H54 (cell line): Measurements from ENCODE around the gene SRGAP1.
"Not testable (repeated sequence)": the region's sequence is repeated elsewhere in the genome, so short reads cannot be mapped to it uniquely, and the experiment has no call there.

ENCODE experiments used
- DNase-seq: peaks from one replicate; pipeline ENCODE4 v3.0.0; 2011; ENCODE audit warnings: low spot score, mixed read lengths; ENCODE audit not compliant: insufficient read length
- FAIRE-seq: peaks from 3 replicates; lab custom pipeline; 2011; peaks lifted over from hg19 to GRCh38; lab: Jason Lieb, UNC
- POLR2A ChIP-seq: IDR thresholded peaks from 2 replicates; pipeline ENCODE4 v1.6.1; 2011; ENCODE audit warnings: low read depth, mild to moderate bottlenecking, low read length

Gene SRGAP1

GRCh38 chr12:63820427-63820826 lies 24.1 kb upstream of the SRGAP1 start:
- DNase-seq: no peak
- TF ChIP-seq POLR2A: no peak
- FAIRE-seq: no peak

GRCh38 chr12:63821781-63822251 lies 22.7 kb upstream of the SRGAP1 start:
- no peak for TF ChIP-seq POLR2A
- DNase-seq: no peak
- FAIRE-seq: no peak

- no peak for TF ChIP-seq POLR2A
- no peak for DNase-seq
- FAIRE-seq: no peak
Measured at GRCh38 chr12:63822352-63822751, 22.1 kb upstream of the SRGAP1 start.

- DNase-seq (no peak), FAIRE-seq (no peak)
- TF ChIP-seq POLR2A: no peak
Measured at GRCh38 chr12:63823040-63823439, 21.5 kb upstream of the SRGAP1 start.

GRCh38 chr12:63826006-63826585 lies 18.4 kb upstream of the SRGAP1 start:
- FAIRE-seq: peak; percentile 58
- no peak for TF ChIP-seq POLR2A
- peak; percentile 34 for DNase-seq

- FAIRE-seq (no peak), DNase-seq (no peak)
- no peak for TF ChIP-seq POLR2A
Measured at GRCh38 chr12:63828867-63829266, 15.6 kb upstream of the SRGAP1 start.

- FAIRE-seq: no peak
- DNase-seq: no peak
- TF ChIP-seq POLR2A: no peak
Measured at GRCh38 chr12:63836046-63836445, 8.5 kb upstream of the SRGAP1 start.

- DNase-seq (no peak), FAIRE-seq (no peak)
- TF ChIP-seq POLR2A: no peak
Measured at GRCh38 chr12:63836936-63837335, 7.6 kb upstream of the SRGAP1 start.

GRCh38 chr12:63838411-63838810 lies 6.1 kb upstream of the SRGAP1 start:
- no peak for DNase-seq
- TF ChIP-seq POLR2A: no peak
- no peak for FAIRE-seq

- FAIRE-seq (no peak), DNase-seq (no peak)
- TF ChIP-seq POLR2A: no peak
Measured at GRCh38 chr12:63841011-63841410, 3.5 kb upstream of the SRGAP1 start.

GRCh38 chr12:63841571-63841970 lies 2.9 kb upstream of the SRGAP1 start:
- FAIRE-seq (no peak), DNase-seq (no peak)

GRCh38 chr12:63842750-63843149 lies 1.8 kb upstream of the SRGAP1 start:
- DNase-seq, FAIRE-seq: not testable (repeated sequence)

More at GRCh38 chr12:63841571-63841970, 2.9 kb upstream of the SRGAP1 start:
- TF ChIP-seq POLR2A: no peak

GRCh38 chr12:63843254-63843720 lies 1.2 kb upstream of the SRGAP1 start:
- no peak for DNase-seq
- no peak for TF ChIP-seq POLR2A
- no peak for FAIRE-seq

GRCh38 chr12:63843721-63844390 lies 644 bp upstream of the SRGAP1 start:
- peak; percentile 59; the same call in 1 of the 2 replicates for TF ChIP-seq POLR2A
- peak; percentile 89 for DNase-seq
- no peak for FAIRE-seq

GRCh38 chr12:63845726-63846125 lies 1.2 kb downstream of the SRGAP1 start:
- DNase-seq: peak; percentile 18
- FAIRE-seq: no peak
- no peak for TF ChIP-seq POLR2A
